Spinal cord (tissue), 10 donors: ENCODE measurements around the gene NMT1. TPM values are rescaled to one million over a fixed set of nuclear protein-coding genes. Genes with fewer than 3 reads are reported as not detected.
A peak's percentile ranks its signal among the peaks of the same experiment; 100 is the strongest.

ENCODE experiments used
- DNase-seq, 6 donors: peaks; one replicate each; pipeline versions ENCODE4 v3.0.0 to v3.0.0-alpha.2; 2013 to 2015; ENCODE audit warnings: low spot score in 6 of 6, low read depth in 4 of 6
- H3K27ac ChIP-seq: one replicate; pipeline ENCODE4 v1.5.1; 2013; ENCODE audit warnings: low read depth, low read length, control low read depth
- H3K27me3 ChIP-seq: one replicate; pipeline ENCODE4 v1.6.1; 2013; ENCODE audit warnings: low read length; ENCODE audit not compliant: control insufficient read depth, insufficient read depth
- H3K36me3 ChIP-seq: one replicate; pipeline ENCODE4 v1.6.1; 2013; ENCODE audit warnings: low read length; ENCODE audit not compliant: control insufficient read depth, insufficient read depth
- H3K4me1 ChIP-seq: one replicate; pipeline ENCODE4 v1.6.1; 2013; ENCODE audit warnings: low read length; ENCODE audit not compliant: control insufficient read depth, insufficient read depth
- H3K4me3 ChIP-seq: one replicate; pipeline ENCODE4 v1.5.1; 2013; ENCODE audit warnings: low read depth, low read length, control low read depth
- H3K9me3 ChIP-seq: one replicate; pipeline ENCODE4 v1.6.1; 2013; ENCODE audit warnings: low read length; ENCODE audit not compliant: control insufficient read depth, insufficient read depth
- WGBS: methylation state at CpG from one replicate; pipeline ENCODE4 v1.1.5; 2013; ENCODE audit warnings: missing lambda C conversion rate; ENCODE audit not compliant: insufficient coverage; 5-methylcytosine and 5-hydroxymethylcytosine counted together
- polyA plus RNA-seq, 2 donors: library from polyadenylated mRNA; unstranded; fragments of 120-200 nt; gene quantifications; one replicate each; pipeline ENCODE4 v1.2.1, GENCODE V29; 2013; ENCODE audit not compliant: insufficient read length in 2 of 2
- total RNA-seq, 2 donors: library from RNA; depleted of rRNA in 1 of 2; stranded (reverse); fragments of 120-200 nt in 1 of 2; fragments of >200 nt in 1 of 2; gene quantifications; one replicate each; pipeline versions ENCODE4 v1.2.3 to v1.2.4, GENCODE V29; 2013 to 2014
- donor health status: healthy.

The NMT1 gene
- total and polyA plus RNA-seq, 4 donors = 51.6 to 77.9 (median 60.5) TPM

- H3K27me3 ChIP-seq = no peaks in the 10 kb centered on the region
- no peak overlapping the region for H3K27ac ChIP-seq
- H3K36me3 ChIP-seq = peaks cover 14% of the 10 kb centered on the region
- no peak overlapping the region for H3K4me3 ChIP-seq
- H3K9me3 ChIP-seq = no peaks in the 10 kb centered on the region
- peaks cover 26% of the 10 kb centered on the region for H3K4me1 ChIP-seq
- DNase-seq = no peak
- 89% methylated on average over 10 of the region's 11 CpGs for WGBS
Observed at GRCh38 chr17:45137561-45138305, 76.6 kb downstream of the NMT1 start.

- WGBS = 84% methylated on average over 10 of the region's 14 CpGs
Observed at GRCh38 chr17:45138911-45139532, 77.9 kb downstream of the NMT1 start.

GRCh38 chr17:45139533-45139920, 78.4 kb downstream of the NMT1 start:
- no peak for DNase-seq
- WGBS = no CpG with 5 or more reads among the region's 4 CpGs

More at GRCh38 chr17:45138911-45139532, 77.9 kb downstream of the NMT1 start:
- DNase-seq = no peak
- Histone ChIP-seq H3K36me3 (peaks cover 14% of the 10 kb centered on the region), H3K27me3 (no peaks in the 10 kb centered on the region), H3K27ac (no peak overlapping the region), H3K4me3 (no peak overlapping the region), H3K9me3 (no peaks in the 10 kb centered on the region), H3K4me1 (peaks cover 31% of the 10 kb centered on the region)

GRCh38 chr17:45143094-45143670, 82.1 kb downstream of the NMT1 start:
- no peak for DNase-seq
- Histone ChIP-seq H3K4me1 (peaks cover 37% of the 10 kb centered on the region), H3K27me3 (no peaks in the 10 kb centered on the region), H3K4me3 (peak overlapping the region; percentile 48), H3K9me3 (no peaks in the 10 kb centered on the region), H3K27ac (peak overlapping the region; percentile 96), H3K36me3 (peaks cover 3% of the 10 kb centered on the region)
- WGBS = 79% methylated on average over 10 of the region's 13 CpGs

More at GRCh38 chr17:45139533-45139920, 78.4 kb downstream of the NMT1 start:
- Histone ChIP-seq H3K9me3 (no peaks in the 10 kb centered on the region), H3K27ac (no peak overlapping the region), H3K4me3 (no peak overlapping the region), H3K27me3 (no peaks in the 10 kb centered on the region), H3K36me3 (peaks cover 14% of the 10 kb centered on the region), H3K4me1 (peaks cover 36% of the 10 kb centered on the region)

GRCh38 chr17:45143767-45144198, 82.7 kb downstream of the NMT1 start:
- H3K9me3 ChIP-seq = no peaks in the 10 kb centered on the region
- H3K36me3 ChIP-seq = peaks cover 2% of the 10 kb centered on the region
- DNase-seq = peak in 2 of 6 donors; percentile 28 to 90
- H3K4me3 ChIP-seq = peak overlapping the region; percentile 48
- peaks cover 39% of the 10 kb centered on the region for H3K4me1 ChIP-seq
- H3K27me3 ChIP-seq = no peaks in the 10 kb centered on the region
- 10% methylated on average over 3 of the region's 21 CpGs for WGBS
- peak overlapping the region; percentile 96 for H3K27ac ChIP-seq

- DNase-seq = peak in 1 of 6 donors; percentile 80
- Histone ChIP-seq H3K27me3 (no peaks in the 10 kb centered on the region), H3K27ac (peak overlapping the region; percentile 96), H3K9me3 (no peaks in the 10 kb centered on the region), H3K4me3 (peak overlapping the region; percentile 48), H3K36me3 (no peaks in the 10 kb centered on the region), H3K4me1 (peaks cover 44% of the 10 kb centered on the region)
- 24% methylated on average over 61 of the region's 71 CpGs for WGBS
Observed at GRCh38 chr17:45144199-45145034, 83.3 kb downstream of the NMT1 start.

GRCh38 chr17:45145035-45145389, 83.9 kb downstream of the NMT1 start:
- Histone ChIP-seq H3K27ac (peak overlapping the region; percentile 96), H3K4me3 (no peak overlapping the region), H3K4me1 (peaks cover 45% of the 10 kb centered on the region), H3K27me3 (no peaks in the 10 kb centered on the region), H3K9me3 (no peaks in the 10 kb centered on the region), H3K36me3 (peaks cover 3% of the 10 kb centered on the region)
- DNase-seq = no peak
- WGBS = 84% methylated on average over 8 of the region's 8 CpGs

GRCh38 chr17:45146166-45146565, 85.0 kb downstream of the NMT1 start:
- Histone ChIP-seq H3K9me3 (no peaks in the 10 kb centered on the region), H3K27ac (no peak overlapping the region), H3K4me3 (no peak overlapping the region), H3K36me3 (peaks cover 4% of the 10 kb centered on the region), H3K4me1 (peaks cover 45% of the 10 kb centered on the region), H3K27me3 (no peaks in the 10 kb centered on the region)
- WGBS = 86% methylated on average over 9 of the region's 10 CpGs
- DNase-seq = no peak

GRCh38 chr17:45146592-45146889, 85.4 kb downstream of the NMT1 start:
- Histone ChIP-seq H3K4me3 (no peak overlapping the region), H3K27ac (peak overlapping the region; percentile 99), H3K4me1 (peaks cover 45% of the 10 kb centered on the region), H3K9me3 (no peaks in the 10 kb centered on the region), H3K36me3 (peaks cover 4% of the 10 kb centered on the region), H3K27me3 (no peaks in the 10 kb centered on the region)
- WGBS = 77% methylated on average over 4 of the region's 4 CpGs
- no peak for DNase-seq
